ENCODE results near the gene ATL1.
"Not testable (repeated sequence)": the region's sequence is repeated elsewhere in the genome, so short reads cannot be mapped to it uniquely, and the experiment has no call there.

The ATL1 gene

DNA sequence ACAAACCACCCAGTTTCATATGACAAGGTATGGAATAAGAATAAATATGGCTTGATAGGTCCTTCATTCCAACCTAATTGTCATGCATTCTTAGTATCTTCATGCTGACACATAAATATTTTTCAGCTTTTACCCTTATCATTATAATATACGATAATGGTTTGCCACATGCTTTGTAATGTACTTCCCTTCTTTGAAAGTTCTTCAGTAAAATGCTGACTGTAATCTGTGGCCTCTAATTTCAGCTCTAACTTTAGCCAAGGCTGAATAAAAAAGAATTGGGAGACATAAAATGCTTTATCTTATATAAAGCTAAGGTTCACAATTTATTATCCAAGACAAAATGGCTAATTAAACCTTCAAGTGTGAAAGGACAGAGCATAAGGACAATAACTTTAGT is 24.9 kb upstream of the ATL1 start:
- DNase-seq (ENCODE audit: low read depth), result no peak

DNA sequence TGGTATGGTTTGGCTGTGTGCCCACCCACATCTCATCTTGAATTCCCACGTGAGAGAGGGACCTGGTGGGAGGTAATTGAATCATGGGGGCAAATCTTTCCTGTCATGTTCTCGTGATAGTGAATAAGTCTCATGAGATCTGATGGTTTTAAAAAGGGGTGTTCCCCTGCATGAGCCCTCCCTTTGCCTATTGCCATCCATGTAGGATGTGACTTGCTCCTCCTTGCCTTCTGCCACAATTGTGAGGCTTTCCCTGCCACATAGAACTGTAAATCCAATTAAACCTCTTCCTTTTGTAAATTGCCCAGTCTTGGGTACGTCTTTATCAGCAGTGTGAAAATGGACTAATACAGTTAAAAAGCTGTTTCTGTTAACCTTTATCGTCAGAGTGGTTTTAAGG is 21.9 kb upstream of the ATL1 start:
- DNase-seq (ENCODE audit: low read depth), result not testable (repeated sequence)

DNA sequence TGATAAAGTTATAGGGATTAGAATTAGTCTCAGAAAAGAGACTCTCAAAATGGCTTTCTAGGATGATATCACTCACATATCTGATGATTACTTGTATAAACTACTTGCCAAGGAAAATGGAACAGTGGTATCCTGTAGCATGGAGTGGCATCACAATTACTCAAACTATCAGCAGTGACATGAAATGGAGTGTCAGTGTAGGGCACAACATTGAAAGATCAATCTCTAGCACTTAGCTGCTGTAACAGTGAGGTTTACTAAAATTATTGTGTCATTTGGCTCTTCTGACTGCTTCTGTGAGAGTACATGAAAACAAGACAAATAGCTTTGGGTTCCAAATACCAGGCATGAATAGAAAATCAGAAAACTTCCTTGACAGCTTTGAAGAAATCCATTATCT is 20.9 kb upstream of the ATL1 start:
- DNase-seq (ENCODE audit: low read depth), result no peak

DNA sequence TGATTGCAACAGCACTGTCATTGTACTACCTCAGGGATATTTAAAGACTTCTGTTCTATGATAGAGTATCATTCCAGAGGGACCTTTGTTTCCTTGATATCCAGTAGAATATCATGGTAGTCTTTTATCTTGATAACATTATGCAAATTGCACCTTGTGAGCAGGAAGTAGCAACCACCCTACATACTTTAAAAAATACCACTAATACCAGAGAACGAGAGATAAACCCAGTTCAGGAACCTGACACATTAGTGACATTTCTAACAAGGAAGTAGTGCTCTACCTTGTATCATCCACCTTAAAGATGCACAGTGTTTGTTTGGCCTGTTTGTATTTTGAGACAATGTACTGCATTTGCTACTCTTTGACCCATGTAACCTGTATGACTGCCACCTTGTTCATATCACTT is 18.8 kb upstream of the ATL1 start:
- no peak for DNase-seq (ENCODE audit: low read depth)

DNA sequence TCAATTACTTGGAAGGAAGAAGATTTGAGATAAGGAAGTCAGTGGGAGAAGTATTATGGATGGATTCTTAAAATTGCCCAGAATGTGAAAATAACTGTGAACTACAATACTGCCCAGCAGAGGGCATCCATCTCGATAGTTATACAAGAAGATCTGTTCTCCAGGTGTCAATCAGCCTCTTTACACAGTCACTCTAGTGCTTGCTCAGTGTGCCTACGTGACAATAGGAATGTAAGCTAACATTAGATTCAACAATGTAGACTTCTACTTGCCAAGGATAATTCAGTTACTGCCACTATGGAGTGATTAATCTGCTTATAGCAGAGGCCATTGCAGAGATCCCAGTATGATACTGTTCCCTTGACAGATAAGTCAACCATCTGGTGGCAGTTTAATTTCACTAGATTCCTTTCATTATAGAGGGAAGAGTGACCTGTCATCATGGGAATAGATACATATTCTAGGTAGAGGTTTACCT is 17.0 kb upstream of the ATL1 start:
- no peak for DNase-seq (ENCODE audit: low read depth)

DNA sequence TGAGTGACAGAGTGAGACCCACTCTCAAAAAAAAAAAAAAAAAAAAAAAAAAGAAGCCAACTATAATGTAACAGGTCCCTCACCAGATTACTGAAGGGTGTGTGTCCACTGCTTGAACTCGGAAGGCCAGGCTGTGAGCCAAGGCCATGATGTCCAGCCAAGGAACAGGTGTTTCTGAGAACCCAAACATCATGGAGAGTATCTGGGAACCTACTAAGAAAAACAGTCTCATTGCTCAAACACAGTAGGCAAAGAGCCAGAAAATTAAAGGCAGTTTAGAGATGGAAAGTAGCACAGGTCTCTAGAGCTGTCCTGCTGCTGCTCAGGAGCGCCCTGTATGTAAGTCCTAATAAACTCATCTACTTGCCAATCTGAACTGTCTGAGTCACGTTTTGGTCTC is 15.0 kb upstream of the ATL1 start:
- no peak for DNase-seq (ENCODE audit: low read depth)

DNA sequence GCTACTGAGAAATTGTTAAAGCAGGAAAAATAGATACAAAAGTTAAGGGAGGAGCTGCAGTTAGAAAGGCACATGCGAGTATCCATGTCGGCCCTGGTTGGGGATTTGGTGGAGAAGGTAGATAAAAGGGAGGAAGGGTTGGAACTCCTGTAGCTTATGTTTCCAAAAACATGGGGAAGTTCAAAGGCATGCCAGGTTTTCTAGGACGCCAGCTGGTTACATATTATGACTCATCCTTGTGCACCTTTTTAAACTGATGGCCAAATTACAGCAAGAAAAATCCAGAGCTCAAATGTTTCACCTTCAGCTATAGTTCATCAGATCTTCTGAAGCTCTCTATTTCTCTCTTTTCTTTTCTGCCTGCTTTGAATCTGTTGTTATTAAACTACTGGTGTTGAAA is 14.3 kb upstream of the ATL1 start:
- no peak for DNase-seq (ENCODE audit: low read depth)

DNA sequence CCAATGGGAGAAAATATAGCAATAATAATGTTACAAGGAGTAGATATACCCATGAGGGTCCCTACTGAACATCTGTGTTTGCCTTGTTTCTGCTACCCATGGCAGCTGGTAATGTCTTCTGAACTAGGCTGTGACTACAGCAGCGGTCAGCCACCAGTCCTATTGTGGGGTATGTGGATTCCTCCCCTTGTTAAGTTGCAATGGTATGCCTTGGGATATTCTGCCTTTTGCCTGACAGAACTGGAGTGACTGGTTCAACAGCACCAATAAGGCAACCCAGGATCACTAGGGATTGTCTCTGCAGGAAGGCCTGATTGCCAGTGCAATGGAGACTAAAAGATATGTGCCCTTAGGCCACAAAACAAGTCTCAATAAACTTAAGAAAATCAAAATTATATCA is 9.7 kb upstream of the ATL1 start:
- DNase-seq (ENCODE audit: low read depth), result no peak

DNA sequence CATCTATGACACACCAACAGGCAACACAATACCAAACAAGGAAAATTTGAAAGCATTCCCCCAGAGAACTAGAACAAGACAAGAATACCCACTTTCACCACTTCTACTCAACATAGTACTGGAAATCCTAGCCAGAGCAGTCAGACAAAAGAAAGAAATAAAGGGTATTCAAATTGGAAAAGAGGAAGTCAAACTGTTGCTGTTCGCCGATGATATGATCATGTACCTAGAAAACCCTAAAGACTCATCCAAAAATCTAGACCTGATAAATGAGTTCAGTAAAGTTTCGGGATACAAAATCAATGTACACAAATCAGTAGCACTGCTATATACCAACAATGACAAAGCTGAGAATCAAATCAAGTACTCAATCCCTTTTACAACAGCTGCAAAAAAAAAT is 8.1 kb upstream of the ATL1 start:
- no peak for DNase-seq (ENCODE audit: low read depth)

DNA sequence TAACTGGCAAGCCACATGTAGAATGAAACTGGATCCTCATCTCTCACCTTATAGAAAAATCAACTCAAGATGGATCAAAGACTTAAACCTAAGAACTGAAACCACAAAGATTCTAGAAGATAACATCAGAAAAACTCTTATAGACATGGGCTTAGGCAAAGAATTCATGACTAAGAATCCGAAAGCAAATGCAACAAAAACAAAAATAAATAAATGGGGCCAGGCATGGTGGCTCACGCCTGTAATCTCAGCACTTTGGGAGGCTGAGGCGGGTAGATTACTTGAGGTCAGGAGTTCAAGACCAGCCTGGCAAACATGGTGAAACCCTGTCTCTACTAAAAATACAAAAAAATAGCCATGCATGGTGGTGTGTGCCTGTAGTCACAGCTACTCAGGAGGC is 7.1 kb upstream of the ATL1 start:
- DNase-seq (ENCODE audit: low read depth), result not testable (repeated sequence)

DNA sequence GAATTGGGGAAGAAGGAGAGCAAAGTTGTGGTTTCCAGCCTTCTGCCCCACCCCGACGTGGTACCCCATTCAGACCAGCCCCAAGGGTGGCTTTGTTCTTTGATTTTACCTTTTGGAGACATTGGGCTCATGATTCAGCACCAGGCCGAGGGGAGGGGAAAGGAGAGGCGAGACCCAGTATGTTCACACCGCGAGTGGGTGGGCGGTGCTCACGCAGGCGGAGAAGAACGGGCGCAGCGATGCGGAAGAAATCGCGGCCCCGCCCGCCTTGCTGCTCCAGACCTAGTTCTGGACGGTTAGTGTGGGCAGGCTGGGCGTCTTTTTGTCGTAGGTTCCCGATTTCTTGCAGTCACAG is 963 bp downstream of the ATL1 start:
- DNase-seq (ENCODE audit: low read depth), result peak; percentile 14

DNA sequence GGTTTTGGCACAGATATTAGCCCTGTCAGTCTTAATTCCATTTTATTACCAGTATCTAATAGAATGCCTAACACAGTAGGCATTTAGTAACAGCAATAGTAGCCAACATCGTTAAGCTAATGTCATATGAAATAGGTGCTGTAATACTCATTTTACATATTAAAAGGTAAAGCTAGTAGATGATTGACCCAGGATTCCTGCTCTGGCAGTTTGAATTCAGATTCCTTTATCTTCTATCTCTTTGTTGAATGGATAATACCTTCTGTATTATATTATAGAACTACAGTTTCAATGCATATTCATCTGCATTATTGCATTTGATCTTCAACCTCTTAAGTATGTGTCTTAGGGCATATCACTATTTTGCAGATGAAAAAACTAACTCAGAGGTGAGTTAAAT is 2.9 kb downstream of the ATL1 start:
- DNase-seq (ENCODE audit: low read depth), result no peak

DNA sequence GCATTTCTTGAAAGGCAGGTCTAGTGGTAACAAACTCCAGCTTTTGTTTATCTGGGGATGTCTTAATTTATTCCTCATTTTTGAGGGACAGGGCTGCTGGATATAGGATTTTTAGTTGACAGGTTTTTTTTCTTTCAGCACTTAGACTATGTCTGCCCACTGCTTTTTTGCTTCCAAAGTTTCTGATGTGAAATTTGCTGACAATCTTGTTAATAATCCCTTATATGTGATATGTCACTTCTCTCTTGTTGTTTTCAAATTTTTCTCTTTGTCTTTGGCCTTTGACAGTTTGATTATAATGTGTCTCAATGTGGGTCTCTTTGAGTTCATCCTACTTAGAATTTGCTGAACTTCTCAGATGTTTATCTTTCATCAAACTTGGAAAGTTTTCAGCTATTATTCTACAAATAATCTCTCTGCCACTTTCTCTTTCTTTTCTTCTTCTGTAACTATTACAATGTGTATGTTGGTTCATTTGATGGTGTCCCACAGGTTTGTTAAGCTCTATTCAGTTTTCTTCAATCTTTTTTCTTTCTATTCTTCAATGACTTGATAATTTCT is 9.8 kb downstream of the ATL1 start:
- DNase-seq (ENCODE audit: low read depth), result no peak

DNA sequence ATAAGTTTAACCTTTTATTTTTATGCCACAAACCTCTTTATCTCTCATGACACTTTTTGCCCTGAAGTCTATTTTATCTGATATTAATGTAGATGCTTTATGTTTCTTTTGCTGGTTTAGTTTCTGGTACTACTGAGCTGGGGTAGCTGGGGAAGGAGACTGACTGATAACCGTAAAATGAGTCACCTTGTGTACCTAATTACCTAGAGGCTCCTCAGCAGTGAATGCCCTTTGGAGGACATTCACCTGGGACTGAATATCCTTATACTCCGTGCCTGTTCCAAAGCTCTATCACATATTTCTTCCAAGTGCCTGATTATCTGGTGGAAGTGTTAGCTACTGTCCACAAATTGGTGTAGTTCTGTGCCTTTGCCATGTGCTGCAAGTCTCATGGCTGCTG is 13.9 kb downstream of the ATL1 start:
- DNase-seq (ENCODE audit: low read depth), result no peak

DNA sequence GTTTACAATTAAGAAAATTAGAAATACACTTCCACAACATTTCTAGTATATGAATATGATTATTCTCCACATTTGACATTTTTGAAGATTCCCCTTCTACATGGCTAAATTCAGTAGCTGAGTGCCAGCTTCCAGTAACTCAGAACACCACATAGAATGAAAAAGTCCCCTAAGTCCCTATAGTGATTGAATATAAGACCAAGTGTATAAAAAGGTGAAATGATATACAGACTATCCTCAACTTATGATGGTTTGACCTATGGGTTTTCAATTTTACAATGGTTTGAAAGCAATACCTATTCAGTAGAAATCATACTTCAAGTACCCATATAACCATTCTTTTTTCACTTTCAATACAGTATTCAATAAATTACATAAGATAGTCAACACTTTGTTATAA is 15.8 kb downstream of the ATL1 start:
- DNase-seq (ENCODE audit: low read depth), result no peak

DNA sequence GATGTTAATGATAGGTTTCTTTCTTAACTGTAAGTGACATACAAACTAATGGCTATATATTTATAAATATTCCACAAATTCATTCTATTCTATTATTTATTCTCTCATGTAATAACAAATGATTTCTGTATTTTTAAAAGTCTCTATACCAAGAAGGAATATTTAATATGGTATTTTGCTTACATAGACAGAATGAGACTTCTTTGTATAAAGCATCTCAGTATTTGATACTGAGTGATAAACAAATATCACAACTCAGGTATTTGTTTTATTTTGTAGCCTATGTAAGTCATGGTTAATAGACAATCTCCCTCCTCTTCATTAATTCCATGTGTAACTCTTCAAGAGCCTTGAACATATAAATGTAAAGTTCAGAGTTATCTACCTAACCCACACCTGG is 18.0 kb downstream of the ATL1 start:
- no peak for DNase-seq (ENCODE audit: low read depth)

DNA sequence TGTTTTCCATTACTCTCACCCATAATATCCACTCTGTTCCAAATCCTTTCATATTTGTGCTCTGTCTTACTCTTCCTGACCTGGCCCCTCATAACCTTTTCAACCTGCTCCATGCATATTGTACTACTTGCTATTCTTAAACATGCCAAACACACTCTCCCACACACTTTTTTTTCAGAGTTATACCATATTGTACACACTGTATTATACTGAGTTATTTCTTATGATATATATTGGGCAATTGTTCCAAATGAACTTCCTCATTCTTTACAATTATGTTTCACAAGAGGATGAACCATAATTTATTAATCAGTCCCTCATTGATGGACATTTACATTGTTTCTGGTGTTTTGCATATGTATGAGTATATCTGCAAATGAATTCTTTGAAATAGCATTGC is 18.5 kb downstream of the ATL1 start:
- DNase-seq (ENCODE audit: low read depth), result no peak

DNA sequence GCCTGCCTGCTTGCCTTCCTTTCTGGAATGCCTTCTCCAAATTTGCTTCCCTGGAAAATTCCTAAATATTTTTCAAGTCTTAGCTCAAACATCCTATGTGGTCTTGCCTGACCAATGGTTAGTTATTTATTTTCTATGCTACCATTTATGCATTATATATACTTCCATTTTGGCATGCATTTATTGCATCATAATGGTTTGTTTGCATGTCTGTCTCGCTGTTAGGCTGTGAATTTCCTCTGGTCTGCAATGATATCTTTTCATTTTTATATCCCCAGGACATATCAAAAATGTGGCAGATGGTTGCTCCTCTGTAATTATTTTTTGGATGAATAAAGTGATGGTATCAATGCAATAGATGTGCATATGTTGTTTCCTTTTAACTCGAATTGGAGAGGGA is 30.5 kb downstream of the ATL1 start:
- no peak for DNase-seq (ENCODE audit: low read depth)

DNA sequence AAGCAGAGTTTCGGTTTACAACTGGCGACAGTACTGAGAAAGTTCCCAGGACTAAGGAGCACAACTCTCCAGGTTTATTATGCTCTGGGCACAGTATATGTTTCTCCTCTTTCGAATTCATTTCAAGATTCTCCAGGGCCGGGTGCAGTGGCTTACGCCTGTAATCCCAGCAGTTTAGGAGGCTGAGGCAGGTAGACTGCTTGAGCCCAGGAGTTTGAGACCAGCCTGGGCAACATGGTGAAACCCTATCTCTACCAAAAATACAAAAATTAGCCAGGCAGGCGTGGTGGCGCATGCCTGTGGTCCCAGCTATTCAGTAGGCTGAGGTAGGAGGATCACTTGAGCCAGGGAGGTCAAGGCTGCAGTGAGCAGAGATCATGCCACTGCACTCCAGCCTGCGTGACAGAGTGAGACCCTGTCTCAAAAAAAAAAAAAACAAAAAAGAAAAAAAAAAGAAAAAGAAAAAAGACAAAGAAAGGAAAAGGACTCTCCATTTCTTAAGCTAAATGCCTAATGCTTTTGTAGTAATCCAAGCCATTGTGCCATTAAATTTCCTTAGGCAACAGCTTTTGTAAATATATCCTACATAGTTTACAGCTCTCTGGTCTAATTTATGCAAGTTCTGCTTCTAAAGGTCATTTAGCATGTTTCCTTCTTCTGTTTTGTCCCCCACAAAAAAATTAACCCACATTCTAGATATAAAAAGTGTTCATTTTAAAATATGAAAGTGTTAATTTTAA is 34.8 kb downstream of the ATL1 start:
- no peak for DNase-seq (ENCODE audit: low read depth)

DNA sequence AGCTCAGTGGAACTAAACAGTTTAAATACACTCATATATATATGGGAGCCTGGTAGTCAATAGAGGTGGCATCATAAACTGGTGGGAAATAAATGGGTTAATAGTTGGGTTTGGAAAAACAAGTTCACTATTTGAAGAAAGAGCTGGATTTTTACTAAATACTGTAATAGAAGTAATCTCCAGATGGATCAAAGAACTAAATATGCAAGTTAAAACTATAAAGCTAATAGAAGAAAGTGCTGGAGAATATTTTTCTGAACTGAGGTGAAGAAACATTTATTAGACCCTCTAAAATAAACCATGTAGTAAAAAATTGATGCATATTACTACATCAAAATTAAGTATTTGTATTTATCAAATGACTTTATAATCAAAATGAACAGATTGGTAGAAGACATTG is 38.8 kb downstream of the ATL1 start:
- DNase-seq (ENCODE audit: low read depth), result no peak

DNA sequence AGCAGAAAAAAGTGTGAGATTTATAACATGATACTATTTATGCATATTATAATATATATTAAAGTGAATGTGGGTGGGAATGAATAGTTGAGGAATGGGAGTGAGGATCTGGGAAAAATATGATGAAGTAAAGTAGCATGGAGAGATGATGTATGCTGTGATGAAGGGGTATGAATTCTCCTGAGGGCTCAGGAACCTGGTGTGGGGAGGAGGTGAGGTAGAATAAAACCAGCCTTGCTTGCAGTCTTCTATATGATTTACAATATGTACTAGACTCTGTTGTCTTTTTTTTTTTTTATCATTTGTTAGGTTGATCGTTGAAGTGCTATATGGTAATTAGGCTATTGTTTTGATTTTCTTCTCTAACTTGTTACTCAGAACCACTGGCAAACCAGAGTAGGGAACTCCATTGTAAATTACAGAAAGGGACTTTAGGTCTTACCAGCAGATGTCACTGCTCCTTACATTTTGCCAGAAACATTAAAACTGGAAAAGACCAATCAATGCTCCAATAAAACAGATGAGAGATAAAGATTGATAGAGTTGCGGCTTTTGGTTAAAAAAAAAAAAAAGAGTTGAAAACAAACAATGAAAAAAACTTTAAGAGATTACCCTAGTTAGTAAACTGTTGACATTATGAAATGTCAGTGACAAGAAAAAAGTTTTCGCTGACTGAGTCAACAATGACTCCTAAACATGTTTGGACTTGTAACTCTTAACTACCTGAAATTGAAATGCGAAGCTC is 39.9 kb downstream of the ATL1 start:
- DNase-seq (ENCODE audit: low read depth), result no peak

DNA sequence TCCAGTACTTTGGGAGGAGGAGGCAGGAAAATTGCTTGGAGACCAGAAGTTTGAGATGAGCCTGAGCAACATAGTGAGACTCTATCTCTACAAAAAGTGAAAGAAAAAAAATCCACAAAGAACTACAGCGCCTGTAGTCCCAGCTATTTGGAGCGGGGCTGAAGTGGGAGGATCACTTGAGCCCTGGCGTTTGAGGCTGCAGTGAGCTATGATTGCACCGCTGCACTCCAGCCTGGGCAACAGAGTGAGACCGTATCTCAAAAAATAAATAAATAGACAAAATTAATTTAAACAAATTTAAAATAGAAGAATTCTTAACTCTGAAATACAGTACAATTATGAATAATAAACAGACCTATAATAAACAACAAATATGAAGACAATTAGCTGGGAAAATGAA is 40.9 kb downstream of the ATL1 start:
- DNase-seq (ENCODE audit: low read depth), result no peak

DNA sequence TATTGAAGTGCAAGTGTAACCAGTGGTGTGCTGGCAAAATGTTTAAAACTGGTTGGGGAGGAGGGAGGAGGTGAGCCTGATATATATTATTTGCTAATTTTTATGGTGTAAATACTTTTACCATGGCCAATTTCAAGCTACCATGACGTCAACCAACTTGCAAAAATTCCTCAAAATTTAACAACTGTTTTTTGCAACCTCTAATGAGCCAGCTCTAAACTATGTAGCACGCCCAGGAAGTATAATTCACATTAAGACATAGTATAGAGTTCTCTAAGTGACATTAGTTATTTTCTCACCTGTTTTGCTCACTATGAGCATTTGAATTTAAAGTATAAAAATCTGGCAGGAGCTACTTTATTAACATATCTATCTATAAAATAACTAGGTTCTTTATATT is 41.4 kb downstream of the ATL1 start:
- DNase-seq (ENCODE audit: low read depth), result no peak

DNA sequence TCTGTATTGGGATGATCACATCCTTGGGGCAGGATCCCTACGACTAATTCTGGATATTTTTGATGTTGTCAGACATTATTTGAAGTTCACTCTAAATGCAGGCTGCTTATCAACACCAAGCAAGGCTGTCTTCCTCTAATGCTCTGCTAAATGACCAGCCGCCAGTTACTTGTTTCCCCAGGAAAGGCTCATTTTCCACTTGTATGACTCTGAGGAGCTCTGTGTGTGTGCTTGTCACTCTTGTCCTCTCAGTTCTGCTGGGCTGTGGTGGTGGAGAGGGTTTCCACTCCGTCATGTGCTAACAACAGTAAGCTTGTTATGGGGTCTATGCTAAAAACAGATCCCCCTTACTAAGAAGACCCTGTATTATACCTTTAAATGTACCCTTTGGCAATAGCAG is 42.1 kb downstream of the ATL1 start:
- no peak for DNase-seq (ENCODE audit: low read depth)
